Measurements from ENCODE around the gene LCNL1.

GRCh38 chr9:136946228-136947027 lies 36.4 kb upstream of the LCNL1 start:
- TF ChIP-seq EZH2 (IDR thresholded peaks at IDR 0.05) (no peak), CTCF (IDR thresholded peaks at IDR 0.05) (no peak), EZH2phosphoT487 (IDR thresholded peaks at IDR 0.05) (no peak)
